PC-3 (cell line): ENCODE data around the gene EXD3. TPM values are rescaled to one million over a fixed set of nuclear protein-coding genes. Genes with fewer than 3 reads are reported as not detected.

Experiments
- ATAC-seq: fragments of 200-7000 bp; cut with Tn5 transposase; 2 replicates; pipeline ENCODE4 v1.9.1; 2020; ENCODE audit warnings: mild to moderate bottlenecking, moderate library complexity
- BruUV-seq: library from RNA; stranded (reverse); fragments of 400-500 nt; replicated peaks from 2 replicates; lab custom pipeline; 2021; lab: Mats Ljungman, UMichigan
- CTCF ChIA-PET: fragments of 300-600 bp; sonication (Branson Sonifier 250); formaldehyde crosslinking; loops from one replicate; lab custom pipeline; 2022; ENCODE audit warnings: antibody characterized with exemption; lab: Charles Lee
- POLR2A ChIA-PET: fragments of 300-600 bp; sonication (Branson Sonifier 250); formaldehyde crosslinking; loops from one replicate; lab custom pipeline; 2022; ENCODE audit warnings: antibody characterized with exemption; ENCODE audit not compliant: unreplicated experiment; lab: Charles Lee
- DNase-seq: peaks from one replicate; pipeline ENCODE4 v3.0.0-alpha.2; 2015
- H2AFZ ChIP-seq: fragments of 300-600 bp; sonication (generic); 2 replicates; pipeline ENCODE4 v1.6.0; 2016; ENCODE audit warnings: antibody characterized with exemption, low read length
- H3F3A ChIP-seq: fragments of 300-600 bp; sonication (generic); one replicate; pipeline ENCODE4 v1.6.0; 2017; ENCODE audit warnings: antibody characterized with exemption, low read length, control low read depth, mild to moderate bottlenecking; ENCODE audit not compliant: unreplicated experiment
- H3K27ac ChIP-seq: fragments of 300-600 bp; sonication (generic); 2 replicates; pipeline ENCODE4 v1.5.1; 2016; ENCODE audit warnings: mild to moderate bottlenecking, low read length
- H3K27me3 ChIP-seq: fragments of 300-600 bp; sonication (generic); 2 replicates; pipeline ENCODE4 v1.6.1; 2016; ENCODE audit warnings: low read length, mixed read lengths
- H3K36me3 ChIP-seq: fragments of 300-600 bp; sonication (generic); 2 replicates; pipeline ENCODE4 v1.6.1; 2016; ENCODE audit warnings: low read depth, mixed run types, low read length, mixed read lengths
- H3K4me1 ChIP-seq: fragments of 300-600 bp; sonication (generic); 2 replicates; pipeline ENCODE4 v1.5.1; 2016; ENCODE audit warnings: low read length; ENCODE audit not compliant: insufficient read depth
- H3K4me2 ChIP-seq: fragments of 300-600 bp; sonication (generic); 2 replicates; pipeline ENCODE4 v1.6.0; 2016; ENCODE audit warnings: low read length
- H3K4me3 ChIP-seq: fragments of 300-600 bp; sonication (generic); 2 replicates; pipeline ENCODE4 v1.5.1; 2016; ENCODE audit warnings: mild to moderate bottlenecking, low read length, mixed read lengths
- H3K79me2 ChIP-seq: fragments of 300-600 bp; sonication (generic); 2 replicates; pipeline ENCODE4 v1.6.1; 2017; ENCODE audit warnings: low read length, mixed read lengths
- H3K9ac ChIP-seq: fragments of 300-600 bp; sonication (generic); 2 replicates; pipeline ENCODE4 v1.6.0; 2016; ENCODE audit warnings: mild to moderate bottlenecking, low read length
- H3K9me2 ChIP-seq: fragments of 300-600 bp; sonication (generic); replicated peaks from 2 replicates; pipeline ENCODE4 v1.6.1; 2016; ENCODE audit warnings: mixed run types, low read length, mixed read lengths
- H3K9me3 ChIP-seq: fragments of 300-600 bp; sonication (generic); 2 replicates; pipeline ENCODE4 v1.6.1; 2016; ENCODE audit warnings: low read length, mixed read lengths
- H4K20me1 ChIP-seq: fragments of 300-600 bp; sonication (generic); 2 replicates; pipeline ENCODE4 v1.6.1; 2016; ENCODE audit warnings: low read length, mixed read lengths
- EZH2 ChIP-seq: fragments of 300-600 bp; sonication (generic); IDR thresholded peaks from one replicate; pipeline ENCODE4 v1.6.1; 2017; ENCODE audit warnings: antibody characterized with exemption, mild to moderate bottlenecking, low read length; ENCODE audit not compliant: unreplicated experiment
- EZH2phosphoT487 ChIP-seq: fragments of 300-600 bp; sonication (generic); IDR thresholded peaks from 2 replicates; pipeline ENCODE4 v1.6.1; 2018; ENCODE audit warnings: mild to moderate bottlenecking, antibody characterized with exemption, low read length, borderline replicate concordance
- intact Hi-C: fragments of 100-400 bp; cut with micrococcal nuclease; formaldehyde crosslinking; loops from 2 replicates; pipeline ENCODE4 v1.9.0; 2023
- total RNA-seq: library from RNA; depleted of rRNA; stranded (reverse); fragments of >200 nt; gene quantifications from 2 replicates; pipeline ENCODE4 v1.2.3, GENCODE V29; 2014
- TF ChIP-seq, protein P1 (sequence below): fragments of 300-600 bp; sonication (generic); conservative IDR thresholded peaks from 2 replicates; pipeline ENCODE4 v1.5.1; 2017; ENCODE audit warnings: antibody characterized with exemption, low read depth, mild to moderate bottlenecking, low read length

Gene EXD3
- total RNA-seq, 1 experiment from 2014 or later = 1.9 TPM

GRCh38 chr9:137439158-137439714, 16.3 kb upstream of the EXD3 start:
- Histone ChIP-seq H3K4me2 (no peak overlapping the region), H3K36me3 (no peaks in the 10 kb centered on the region), H3K27me3 (no peaks in the 10 kb centered on the region), H4K20me1 (no peaks in the 10 kb centered on the region), H3K27ac (no peak overlapping the region), H3K9me2 (no peaks in the 10 kb centered on the region), H3K9ac (no peak overlapping the region), H2AFZ (no peak overlapping the region), H3K4me3 (no peak overlapping the region), H3F3A (no peaks in the 10 kb centered on the region), H3K79me2 (no peaks in the 10 kb centered on the region), H3K9me3 (no peaks in the 10 kb centered on the region), H3K4me1 (peaks cover 12% of the 10 kb centered on the region)
- ChIA-PET CTCF (no interaction called here), POLR2A (no interaction called here)
- intact Hi-C loops = no loop called here
- ATAC-seq = no peak
- TF ChIP-seq EZH2phosphoT487 (no peak), EZH2 (no peak)
- TF ChIP-seq, protein P1, sequence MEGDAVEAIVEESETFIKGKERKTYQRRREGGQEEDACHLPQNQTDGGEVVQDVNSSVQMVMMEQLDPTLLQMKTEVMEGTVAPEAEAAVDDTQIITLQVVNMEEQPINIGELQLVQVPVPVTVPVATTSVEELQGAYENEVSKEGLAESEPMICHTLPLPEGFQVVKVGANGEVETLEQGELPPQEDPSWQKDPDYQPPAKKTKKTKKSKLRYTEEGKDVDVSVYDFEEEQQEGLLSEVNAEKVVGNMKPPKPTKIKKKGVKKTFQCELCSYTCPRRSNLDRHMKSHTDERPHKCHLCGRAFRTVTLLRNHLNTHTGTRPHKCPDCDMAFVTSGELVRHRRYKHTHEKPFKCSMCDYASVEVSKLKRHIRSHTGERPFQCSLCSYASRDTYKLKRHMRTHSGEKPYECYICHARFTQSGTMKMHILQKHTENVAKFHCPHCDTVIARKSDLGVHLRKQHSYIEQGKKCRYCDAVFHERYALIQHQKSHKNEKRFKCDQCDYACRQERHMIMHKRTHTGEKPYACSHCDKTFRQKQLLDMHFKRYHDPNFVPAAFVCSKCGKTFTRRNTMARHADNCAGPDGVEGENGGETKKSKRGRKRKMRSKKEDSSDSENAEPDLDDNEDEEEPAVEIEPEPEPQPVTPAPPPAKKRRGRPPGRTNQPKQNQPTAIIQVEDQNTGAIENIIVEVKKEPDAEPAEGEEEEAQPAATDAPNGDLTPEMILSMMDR = no peak
- no peak for DNase-seq
- BruUV-seq = no TSS peak

DNA sequence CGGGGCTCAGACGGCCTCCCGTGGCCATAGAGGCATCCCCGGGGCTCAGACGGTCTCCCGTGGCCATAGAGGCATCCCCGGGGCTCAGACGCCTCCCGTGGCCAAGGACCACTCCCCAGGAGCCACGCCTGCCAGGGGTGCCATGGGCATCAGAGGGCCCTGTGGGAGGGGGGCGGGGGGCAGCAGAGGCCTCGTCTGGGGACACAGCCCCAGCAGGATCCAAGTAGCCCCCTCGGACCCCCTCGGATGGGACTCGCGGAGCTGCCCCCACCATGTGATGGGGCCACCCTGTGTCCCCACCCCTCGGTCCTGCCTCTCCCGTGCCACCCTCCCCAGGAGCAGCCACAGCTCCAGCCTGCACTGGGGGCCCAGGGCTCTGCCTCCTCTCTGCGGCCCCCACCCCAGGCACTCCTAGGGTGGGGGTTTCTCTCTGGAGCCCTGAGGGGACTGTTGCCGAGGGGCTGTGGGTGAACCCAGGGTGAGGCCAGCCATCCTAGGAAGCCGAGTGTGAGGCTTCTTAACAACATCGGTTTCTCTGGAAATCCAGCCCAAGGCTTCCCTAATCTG, 15.7 kb upstream of the EXD3 start:
- POLR2A ChIA-PET = no interaction called here
- TF ChIP-seq, protein P1 = no peak
- TF ChIP-seq EZH2phosphoT487 = no peak
- TF ChIP-seq EZH2 = no peak

More for the DNA sequence above, 15.7 kb upstream of the EXD3 start:
- BruUV-seq = no TSS peak
- no peak overlapping the region for H3K4me2 ChIP-seq
- peaks cover 12% of the 10 kb centered on the region for H3K4me1 ChIP-seq
- no peaks in the 10 kb centered on the region for H3K36me3 ChIP-seq
- CTCF ChIA-PET = no interaction called here
- H3K4me3 ChIP-seq = no peak overlapping the region
- no peaks in the 10 kb centered on the region for H3K27me3 ChIP-seq
- intact Hi-C loops = no loop called here
- H3K27ac ChIP-seq = no peak overlapping the region
- H3F3A ChIP-seq = no peaks in the 10 kb centered on the region
- no peak for DNase-seq
- H4K20me1 ChIP-seq = no peaks in the 10 kb centered on the region
- no peak overlapping the region for H2AFZ ChIP-seq
- no peak for ATAC-seq
- no peaks in the 10 kb centered on the region for H3K9me2 ChIP-seq
- H3K9me3 ChIP-seq = no peaks in the 10 kb centered on the region
- H3K9ac ChIP-seq = no peak overlapping the region
- no peaks in the 10 kb centered on the region for H3K79me2 ChIP-seq
